ENCODE data around the gene KRT74.

- TF ChIP-seq EZH2 (IDR thresholded peaks at IDR 0.05; ENCODE audit: borderline replicate concordance, low read depth, low read length) (no peak), HDAC6 (IDR thresholded peaks at IDR 0.05; ENCODE audit: low read depth, low read length) (no peak), STAG1 (CRISPR knock-in tag; IDR thresholded peaks at IDR 0.05; ENCODE audit: borderline replicate concordance) (no peak), CREB1 (IDR thresholded peaks at IDR 0.05) (no peak), CREB1 (CRISPR knock-in tag; IDR thresholded peaks at IDR 0.05) (no peak), MYC (IDR thresholded peaks at IDR 0.05; ENCODE audit: low read depth, low read length) (no peak), MYC (CRISPR knock-in tag; IDR thresholded peaks at IDR 0.05; ENCODE audit: borderline replicate concordance, low read depth) (no peak), NR3C1 (CRISPR knock-in tag; IDR thresholded peaks at IDR 0.05) (no peak)
- TF ChIP-seq, protein P1, sequence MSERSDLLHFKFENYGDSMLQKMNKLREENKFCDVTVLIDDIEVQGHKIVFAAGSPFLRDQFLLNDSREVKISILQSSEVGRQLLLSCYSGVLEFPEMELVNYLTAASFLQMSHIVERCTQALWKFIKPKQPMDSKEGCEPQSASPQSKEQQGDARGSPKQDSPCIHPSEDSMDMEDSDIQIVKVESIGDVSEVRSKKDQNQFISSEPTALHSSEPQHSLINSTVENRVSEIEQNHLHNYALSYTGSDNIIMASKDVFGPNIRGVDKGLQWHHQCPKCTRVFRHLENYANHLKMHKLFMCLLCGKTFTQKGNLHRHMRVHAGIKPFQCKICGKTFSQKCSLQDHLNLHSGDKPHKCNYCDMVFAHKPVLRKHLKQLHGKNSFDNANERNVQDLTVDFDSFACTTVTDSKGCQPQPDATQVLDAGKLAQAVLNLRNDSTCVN (CRISPR knock-in tag; IDR thresholded peaks at IDR 0.05), result no peak
- TF ChIP-seq, protein P2, sequence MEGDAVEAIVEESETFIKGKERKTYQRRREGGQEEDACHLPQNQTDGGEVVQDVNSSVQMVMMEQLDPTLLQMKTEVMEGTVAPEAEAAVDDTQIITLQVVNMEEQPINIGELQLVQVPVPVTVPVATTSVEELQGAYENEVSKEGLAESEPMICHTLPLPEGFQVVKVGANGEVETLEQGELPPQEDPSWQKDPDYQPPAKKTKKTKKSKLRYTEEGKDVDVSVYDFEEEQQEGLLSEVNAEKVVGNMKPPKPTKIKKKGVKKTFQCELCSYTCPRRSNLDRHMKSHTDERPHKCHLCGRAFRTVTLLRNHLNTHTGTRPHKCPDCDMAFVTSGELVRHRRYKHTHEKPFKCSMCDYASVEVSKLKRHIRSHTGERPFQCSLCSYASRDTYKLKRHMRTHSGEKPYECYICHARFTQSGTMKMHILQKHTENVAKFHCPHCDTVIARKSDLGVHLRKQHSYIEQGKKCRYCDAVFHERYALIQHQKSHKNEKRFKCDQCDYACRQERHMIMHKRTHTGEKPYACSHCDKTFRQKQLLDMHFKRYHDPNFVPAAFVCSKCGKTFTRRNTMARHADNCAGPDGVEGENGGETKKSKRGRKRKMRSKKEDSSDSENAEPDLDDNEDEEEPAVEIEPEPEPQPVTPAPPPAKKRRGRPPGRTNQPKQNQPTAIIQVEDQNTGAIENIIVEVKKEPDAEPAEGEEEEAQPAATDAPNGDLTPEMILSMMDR (IDR thresholded peaks at IDR 0.05 in 2 of 3, conservative IDR thresholded peaks at IDR 0.05 in 1 of 3; ENCODE audit: insufficient read depth in 2 of 3, low read depth in 1 of 3, low read length in 3 of 3), result no peak
- TF ChIP-seq, protein P3, sequence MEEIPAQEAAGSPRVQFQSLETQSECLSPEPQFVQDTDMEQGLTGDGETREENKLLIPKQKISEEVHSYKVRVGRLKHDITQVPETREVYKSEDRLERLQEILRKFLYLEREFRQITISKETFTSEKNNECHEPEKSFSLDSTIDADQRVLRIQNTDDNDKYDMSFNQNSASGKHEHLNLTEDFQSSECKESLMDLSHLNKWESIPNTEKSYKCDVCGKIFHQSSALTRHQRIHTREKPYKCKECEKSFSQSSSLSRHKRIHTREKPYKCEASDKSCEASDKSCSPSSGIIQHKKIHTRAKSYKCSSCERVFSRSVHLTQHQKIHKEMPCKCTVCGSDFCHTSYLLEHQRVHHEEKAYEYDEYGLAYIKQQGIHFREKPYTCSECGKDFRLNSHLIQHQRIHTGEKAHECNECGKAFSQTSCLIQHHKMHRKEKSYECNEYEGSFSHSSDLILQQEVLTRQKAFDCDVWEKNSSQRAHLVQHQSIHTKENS (CRISPR knock-in tag; IDR thresholded peaks at IDR 0.05), result no peak
These were observed 34.5 kb upstream of the KRT74 start for GRCh38 chr12:52608161-52608560.
